HepG2 (cell line): ENCODE data around the gene CCDC30. TPM values are rescaled to one million over a fixed set of nuclear protein-coding genes. Genes with fewer than 3 reads are reported as not detected.

ENCODE experiments used
- ELF1 ChIP-seq: sonication (generic); formaldehyde crosslinking; IDR thresholded peaks from 2 replicates; pipeline ENCODE4 v1.4.0; 2020; ENCODE audit warnings: missing genetic modification reagents
- HINFP ChIP-seq: sonication (generic); formaldehyde crosslinking; IDR thresholded peaks from 2 replicates; pipeline ENCODE4 v1.4.0; 2020; ENCODE audit warnings: low read depth, mild to moderate bottlenecking, missing genetic modification reagents
- NFE2L2 ChIP-seq: fragments of 150-350 bp; IDR thresholded peaks from 2 replicates; pipeline ENCODE4 v1.6.1; 2014; ENCODE audit warnings: low read length
- PTBP1 ChIP-seq: fragments of 200-400 bp; formaldehyde crosslinking; IDR thresholded peaks from 2 replicates; pipeline ENCODE4 v1.6.1; 2018; ENCODE audit warnings: low read length, low read depth; ENCODE audit not compliant: poor library complexity, severe bottlenecking
- RAD21 ChIP-seq: fragments of 450-650 bp; formaldehyde crosslinking; IDR thresholded peaks from 2 replicates; pipeline ENCODE4 v1.5.0; 2020; ENCODE audit warnings: mild to moderate bottlenecking
- SRY ChIP-seq: sonication (generic); formaldehyde crosslinking; IDR thresholded peaks from 2 replicates; pipeline ENCODE4 v1.8.0; 2022; ENCODE audit warnings: mild to moderate bottlenecking, missing genetic modification reagents
- STAT5B ChIP-seq: sonication (generic); formaldehyde crosslinking; IDR thresholded peaks from 2 replicates; pipeline ENCODE4 v1.4.0; 2020; ENCODE audit warnings: missing genetic modification reagents
- THRA ChIP-seq: sonication (generic); formaldehyde crosslinking; IDR thresholded peaks from 2 replicates; pipeline ENCODE4 v1.4.0; 2020; ENCODE audit warnings: missing genetic modification reagents, borderline replicate concordance
- UBTF ChIP-seq: sonication (generic); formaldehyde crosslinking; IDR thresholded peaks from 2 replicates; pipeline ENCODE4 v1.4.0; 2020; ENCODE audit warnings: mild to moderate bottlenecking, missing genetic modification reagents
- ZKSCAN1 ChIP-seq: fragments of 150-350 bp; IDR thresholded peaks from 2 replicates; pipeline ENCODE4 v1.6.1; 2014; ENCODE audit warnings: low read length
- ZMYM3 ChIP-seq: sonication (generic); formaldehyde crosslinking; IDR thresholded peaks from 2 replicates; pipeline ENCODE4 v1.5.1; 2020; ENCODE audit warnings: mild to moderate bottlenecking, missing genetic modification reagents
- ZNF17 ChIP-seq: sonication (generic); formaldehyde crosslinking; IDR thresholded peaks from 2 replicates; pipeline ENCODE4 v1.5.0; 2020; ENCODE audit warnings: mild to moderate bottlenecking, missing genetic modification reagents
- ZNF251 ChIP-seq: sonication (generic); formaldehyde crosslinking; IDR thresholded peaks from 2 replicates; pipeline ENCODE4 v1.9.0; 2021; ENCODE audit warnings: mild to moderate bottlenecking, missing genetic modification reagents
- ZNF296 ChIP-seq: sonication (generic); formaldehyde crosslinking; conservative IDR thresholded peaks from 2 replicates; pipeline ENCODE4 v1.5.0; 2020; ENCODE audit warnings: mild to moderate bottlenecking, missing genetic modification reagents
- ZNF431 ChIP-seq: sonication (generic); formaldehyde crosslinking; IDR thresholded peaks from 2 replicates; pipeline ENCODE4 v1.9.0; 2022; ENCODE audit warnings: missing genetic modification reagents, low read depth, mild to moderate bottlenecking, borderline replicate concordance
- ZNF510 ChIP-seq: sonication (generic); formaldehyde crosslinking; IDR thresholded peaks from 2 replicates; pipeline ENCODE4 v1.4.0; 2020; ENCODE audit warnings: low read depth, mild to moderate bottlenecking, missing genetic modification reagents
- ZNF768 ChIP-seq: sonication (generic); formaldehyde crosslinking; IDR thresholded peaks from 2 replicates; pipeline ENCODE4 v1.4.0; 2020; ENCODE audit warnings: missing genetic modification reagents
- ZNF777 ChIP-seq: sonication (generic); formaldehyde crosslinking; IDR thresholded peaks from 2 replicates; pipeline ENCODE4 v1.4.0; 2020; ENCODE audit warnings: missing genetic modification reagents
- ZSCAN25 ChIP-seq: sonication (generic); formaldehyde crosslinking; IDR thresholded peaks from 2 replicates; pipeline ENCODE4 v1.8.0; 2022; ENCODE audit warnings: mild to moderate bottlenecking, missing genetic modification reagents
- polyA plus RNA-seq, 8 experiments: library from polyadenylated mRNA; depleted of rRNA in 3 of 8; stranded (reverse) in 7 of 8; unstranded in 1 of 8; fragments of >200 nt; fragmentation: Illumina TruSeq in 4 of 8; extraction: Trizol in 4 of 8; gene quantifications; 2 replicates each; pipeline versions ENCODE4 v1.2.1 to v1.2.3, GENCODE V29; 2011 to 2016; ENCODE audit warnings: low read depth in 4 of 8, missing spikeins in 1 of 8, mixed read lengths in 1 of 8; ENCODE audit not compliant: insufficient read depth in 1 of 8
- total RNA-seq, 5 experiments: library from RNA; depleted of rRNA; stranded (reverse); fragments of >200 nt; fragmentation: Illumina TruSeq; extraction: Trizol; gene quantifications; 2 replicates each; pipeline ENCODE4 v1.2.3, GENCODE V29; 2016; ENCODE audit warnings: low read depth in 1 of 5
- TF ChIP-seq, protein P1 (sequence below): sonication (generic); formaldehyde crosslinking; IDR thresholded peaks from 2 replicates; pipeline ENCODE4 v1.4.0; 2020; ENCODE audit warnings: mild to moderate bottlenecking, low read depth, missing genetic modification reagents
- TF ChIP-seq, protein P2 (sequence below): IDR thresholded peaks from 2 replicates; pipeline ENCODE4 v1.6.1; 2016; ENCODE audit warnings: missing compliant biosample characterization, missing genetic modification reagents, borderline replicate concordance

Gene CCDC30
- total and polyA plus RNA-seq, 2 of the 13 experiments (the other 11 are each of a cell fraction or from before 2014, with no cell fraction given), result 0.25 to 0.77 TPM

GRCh38 chr1:42456010-42456753 lies 6.9 kb upstream of the CCDC30 start, which contains the start of the genes PPCS and ZMYND12 (continued):
- peak; percentile 67 for TF ChIP-seq ZNF777 (CRISPR knock-in tag)
- no peak for TF ChIP-seq ZNF431 (CRISPR knock-in tag)
- TF ChIP-seq ZNF510, result 0 out of 2 replicates have a peak, but pooled peaks have one; percentile 65
- TF ChIP-seq HINFP (CRISPR knock-in tag), result peak; percentile 33; the same call in 1 of the 2 replicates
- peak; percentile 73; the same call in 1 of the 2 replicates for TF ChIP-seq UBTF (CRISPR knock-in tag)
- peak; percentile 51 for TF ChIP-seq RAD21 (CRISPR knock-in tag)
- TF ChIP-seq ZMYM3 (CRISPR knock-in tag), result no peak
- no peak for TF ChIP-seq STAT5B
- no peak for TF ChIP-seq PTBP1
- TF ChIP-seq SRY (CRISPR knock-in tag), result peak; percentile 69; the same call in 1 of the 2 replicates
- no peak for TF ChIP-seq ZNF17 (CRISPR knock-in tag)
- 0 out of 2 replicates have a peak, but pooled peaks have one; percentile 60 for TF ChIP-seq ZNF296 (CRISPR knock-in tag)
- no peak for TF ChIP-seq ELF1 (CRISPR knock-in tag)
- TF ChIP-seq ZNF251 (CRISPR knock-in tag), result no peak
- peak; percentile 74; the same call in 1 of the 2 replicates for TF ChIP-seq ZNF768
- TF ChIP-seq THRA (CRISPR knock-in tag), result no peak
- no peak for TF ChIP-seq NFE2L2
- TF ChIP-seq, protein P1, sequence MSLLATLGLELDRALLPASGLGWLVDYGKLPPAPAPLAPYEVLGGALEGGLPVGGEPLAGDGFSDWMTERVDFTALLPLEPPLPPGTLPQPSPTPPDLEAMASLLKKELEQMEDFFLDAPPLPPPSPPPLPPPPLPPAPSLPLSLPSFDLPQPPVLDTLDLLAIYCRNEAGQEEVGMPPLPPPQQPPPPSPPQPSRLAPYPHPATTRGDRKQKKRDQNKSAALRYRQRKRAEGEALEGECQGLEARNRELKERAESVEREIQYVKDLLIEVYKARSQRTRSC, result no peak
- TF ChIP-seq ZKSCAN1, result no peak
- TF ChIP-seq, protein P2, sequence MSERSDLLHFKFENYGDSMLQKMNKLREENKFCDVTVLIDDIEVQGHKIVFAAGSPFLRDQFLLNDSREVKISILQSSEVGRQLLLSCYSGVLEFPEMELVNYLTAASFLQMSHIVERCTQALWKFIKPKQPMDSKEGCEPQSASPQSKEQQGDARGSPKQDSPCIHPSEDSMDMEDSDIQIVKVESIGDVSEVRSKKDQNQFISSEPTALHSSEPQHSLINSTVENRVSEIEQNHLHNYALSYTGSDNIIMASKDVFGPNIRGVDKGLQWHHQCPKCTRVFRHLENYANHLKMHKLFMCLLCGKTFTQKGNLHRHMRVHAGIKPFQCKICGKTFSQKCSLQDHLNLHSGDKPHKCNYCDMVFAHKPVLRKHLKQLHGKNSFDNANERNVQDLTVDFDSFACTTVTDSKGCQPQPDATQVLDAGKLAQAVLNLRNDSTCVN (CRISPR knock-in tag), result peak; percentile 41; the same call in 1 of the 2 replicates
- no peak; the same call in 1 of the 2 replicates for TF ChIP-seq ZSCAN25 (CRISPR knock-in tag)
